ENCODE data around the gene EDRF1. TPM values are rescaled to one million over a fixed set of nuclear protein-coding genes. Genes with fewer than 3 reads are reported as not detected.

EDRF1 gene
- total and polyA plus RNA-seq, 2 of the 13 experiments (the other 11 are each of a cell fraction or from before 2014, with no cell fraction given): 16.9 to 26.7 TPM

GRCh38 chr10:125699562-125700143 lies 19.9 kb upstream of the EDRF1 start:
- Histone ChIP-seq H3K79me2 (ENCODE audit: insufficient read depth, low read length) (no peaks in the 10 kb centered on the region), H3K9ac (ENCODE audit: insufficient read depth, low read depth, low read length) (no peak overlapping the region), H2AFZ (ENCODE audit: low read length) (no peak overlapping the region), H3K9me3 (ENCODE audit: low read length) (no peaks in the 10 kb centered on the region), H4K20me1 (ENCODE audit: insufficient read depth, low read length) (no peaks in the 10 kb centered on the region), H3K27me3 (ENCODE audit: control insufficient read depth in 1 of 2, insufficient read depth in 2 of 2, low read length in 2 of 2) (peaks cover 2 to 25% of the 10 kb centered on the region in 2 experiments; a peak in 4 of 5 replicates), H3K36me3 (replicated peaks in 1 of 2; ENCODE audit: control insufficient read depth in 1 of 2, insufficient read depth in 2 of 2, low read length in 2 of 2) (no peaks in the 10 kb centered on the region), H3K27ac (ENCODE audit: extremely low read length, insufficient read depth, low read length) (no peak overlapping the region), H3K4me2 (ENCODE audit: low read depth, low read length) (no peak overlapping the region), H3K4me3 (replicated peaks in 1 of 3; ENCODE audit: insufficient read depth in 1 of 3, low read depth in 2 of 3, low read length in 3 of 3) (no peak overlapping the region), H3K4me1 (ENCODE audit: insufficient read depth, low read length) (no peaks in the 10 kb centered on the region)
- intact Hi-C loops (cut with micrococcal nuclease; ENCODE audit: unreplicated experiment) (no loop called here), in situ Hi-C loops (cut with HindIII; ENCODE audit: extremely low pct_ligation_motif_present, low pct_unique_long_range_greater_than_20kb) (no loop called here)
- CTCF ChIA-PET (ENCODE audit: low intra/inter-chr PET ratio, low total read pairs): no interaction called here
- no peak for TF ChIP-seq TFDP2 (CRISPR knock-in tag; IDR thresholded peaks at IDR 0.05)
- TF ChIP-seq FOXA1 (IDR thresholded peaks at IDR 0.05): no peak
- no peak for TF ChIP-seq FOXA1 (CRISPR knock-in tag; IDR thresholded peaks at IDR 0.05)
- no peak for TF ChIP-seq RFX5 (IDR thresholded peaks at IDR 0.05; ENCODE audit: low read depth, low read length)
- TF ChIP-seq MED13 (CRISPR knock-in tag; IDR thresholded peaks at IDR 0.05): no peak
- no peak for TF ChIP-seq MEF2D (CRISPR knock-in tag; IDR thresholded peaks at IDR 0.05)
- no peak for TF ChIP-seq GTF2F1 (IDR thresholded peaks at IDR 0.05; ENCODE audit: low read length)
- TF ChIP-seq RFX3 (CRISPR knock-in tag; IDR thresholded peaks at IDR 0.05): no peak
- no peak for TF ChIP-seq MIXL1 (CRISPR knock-in tag; IDR thresholded peaks at IDR 0.05)
- TF ChIP-seq, protein P1, sequence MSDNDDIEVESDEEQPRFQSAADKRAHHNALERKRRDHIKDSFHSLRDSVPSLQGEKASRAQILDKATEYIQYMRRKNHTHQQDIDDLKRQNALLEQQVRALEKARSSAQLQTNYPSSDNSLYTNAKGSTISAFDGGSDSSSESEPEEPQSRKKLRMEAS (IDR thresholded peaks at IDR 0.05): no peak
- no peak for TF ChIP-seq TEAD2 (CRISPR knock-in tag; IDR thresholded peaks at IDR 0.05)
- TF ChIP-seq ZNF83 (CRISPR knock-in tag; IDR thresholded peaks at IDR 0.05; ENCODE audit: borderline replicate concordance): no peak
- no peak for TF ChIP-seq KDM1A (CRISPR knock-in tag; IDR thresholded peaks at IDR 0.05)
- no peak for TF ChIP-seq ZNF446 (CRISPR knock-in tag; IDR thresholded peaks at IDR 0.05)
- TF ChIP-seq ZBTB7B (CRISPR knock-in tag; IDR thresholded peaks at IDR 0.05): no peak
- no peak for TF ChIP-seq TBX2 (CRISPR knock-in tag; IDR thresholded peaks at IDR 0.05; ENCODE audit: borderline replicate concordance)
- no peak for TF ChIP-seq ZSCAN12 (CRISPR knock-in tag; IDR thresholded peaks at IDR 0.05)
- no peak for TF ChIP-seq KDM4B (CRISPR knock-in tag; IDR thresholded peaks at IDR 0.05)
- TF ChIP-seq CBX2 (IDR thresholded peaks at IDR 0.05; ENCODE audit: low read depth, low read length): no peak
- TF ChIP-seq CBX2 (CRISPR knock-in tag; IDR thresholded peaks at IDR 0.05; ENCODE audit: low read depth): no peak
- no peak for TF ChIP-seq KAT2B (IDR thresholded peaks at IDR 0.05; ENCODE audit: borderline replicate concordance, low read depth, low read length)
- FAIRE-seq: no peak
- no peak for ATAC-seq
- no TSS peak for BruUV-seq (replicated peaks)
- POLR2A ChIA-PET: no interaction called here
- 22% methylated on average over 5 of the region's 6 CpGs for WGBS (ENCODE audit: low lambda C conversion rate)
- no peak for DNase-seq (ENCODE audit: low spot score)

All from HepG2 (cell line).